K562 (cell line): ENCODE results near the gene PRPF39. TPM values are rescaled to one million over a fixed set of nuclear protein-coding genes. Genes with fewer than 3 reads are reported as not detected.
A peak's percentile ranks its signal among the peaks of the same experiment; 100 is the strongest.
"Not testable (repeated sequence)": the region's sequence is repeated elsewhere in the genome, so short reads cannot be mapped to it uniquely, and the experiment has no call there.

Source experiments
- ATAC-seq: fragments of 200-7000 bp; cut with Tn5 transposase; 3 replicates; pipeline ENCODE4 v1.9.1; 2020; ENCODE audit warnings: moderate library complexity
- BruUV-seq: library from RNA; stranded (reverse); fragments of 400-500 nt; replicated peaks from 2 replicates; lab custom pipeline; 2021; lab: Mats Ljungman, UMichigan
- CTCF ChIA-PET: fragments of 300-600 bp; formaldehyde crosslinking; extraction: SDS; loops from one replicate; lab custom pipeline; 2021; ENCODE audit warnings: low intra/inter-chr PET ratio; lab: Yijun Ruan, JAX
- POLR2A ChIA-PET: fragments of 300-600, 350-650 bp; sonication (Branson Sonifier 250); formaldehyde crosslinking; extraction: SDS; loops from one replicate; lab custom pipeline; 2021; ENCODE audit warnings: antibody characterized with exemption, inconsistent platforms; lab: Yijun Ruan, JAX
- DNase-seq, 4 experiments: peaks; one replicate each; pipeline versions ENCODE4 v3.0.0 to v3.0.0-alpha.2; 2011 to 2018; ENCODE audit warnings: low spot score in 3 of 4, mixed read lengths in 3 of 4; ENCODE audit errors: extremely low read depth in 1 of 4
- FAIRE-seq: peaks from 2 replicates; lab custom pipeline; 2011; peaks lifted over from hg19 to GRCh38; lab: Jason Lieb, UNC
- H2AFZ ChIP-seq: 2 replicates; pipeline ENCODE4 v1.6.0; 2011; ENCODE audit warnings: low read depth, low read length, control low read depth, inconsistent platforms
- H3K27ac ChIP-seq: fragments of 200-600 bp; 3 replicates; pipeline ENCODE4 v1.8.0; 2011; ENCODE audit warnings: low read depth, mild to moderate bottlenecking, control low read depth, inconsistent platforms, low read length, moderate library complexity, mixed read lengths; ENCODE audit errors: extremely low read depth
- H3K27me3 ChIP-seq, 2 experiments: fragments of 300-600 bp in 1 of 2; 2 replicates in 1 of 2; 3 replicates in 1 of 2; pipeline versions ENCODE4 v1.6.0 to v1.8.0; 2011; ENCODE audit warnings: inconsistent platforms in 2 of 2, low read length in 2 of 2, mild to moderate bottlenecking in 1 of 2, mixed read lengths in 1 of 2, moderate library complexity in 1 of 2; ENCODE audit not compliant: control insufficient read depth in 2 of 2, insufficient read depth in 2 of 2
- H3K36me3 ChIP-seq: fragments of 300-600 bp; 3 replicates; pipeline ENCODE4 v1.8.0; 2011; ENCODE audit warnings: mild to moderate bottlenecking, low read length, inconsistent platforms; ENCODE audit not compliant: control insufficient read depth, insufficient read depth
- H3K4me1 ChIP-seq, 2 experiments: fragments of 200-600 bp in 1 of 2; replicated peaks in 1 of 2; 2 replicates in 1 of 2; 3 replicates in 1 of 2; pipeline versions ENCODE4 v1.5.1 to v1.8.0; 2011; ENCODE audit warnings: inconsistent platforms in 2 of 2, low read length in 2 of 2, mild to moderate bottlenecking in 1 of 2, mixed read lengths in 1 of 2, moderate library complexity in 1 of 2; ENCODE audit not compliant: control insufficient read depth in 2 of 2, insufficient read depth in 2 of 2
- H3K4me2 ChIP-seq: 2 replicates; pipeline ENCODE4 v1.6.1; 2011; ENCODE audit warnings: low read length, control low read depth, inconsistent platforms, mixed read lengths; ENCODE audit not compliant: insufficient read depth
- H3K4me3 ChIP-seq: fragments of 200-600 bp; sonication (generic), shearing (Covaris generic); 2 replicates; pipeline ENCODE4 v1.5.1; 2016; ENCODE audit warnings: control low read depth, inconsistent platforms
- H3K79me2 ChIP-seq: fragments of 200-600 bp; 3 replicates; pipeline ENCODE4 v1.8.0; 2011; ENCODE audit warnings: low read length, inconsistent platforms; ENCODE audit not compliant: control insufficient read depth, insufficient read depth
- H3K9ac ChIP-seq, 2 experiments: 2 replicates each; pipeline versions ENCODE4 v1.6.0 to v1.6.1; 2011; ENCODE audit warnings: low read depth in 2 of 2, low read length in 2 of 2, control low read depth in 1 of 2, inconsistent platforms in 1 of 2, mild to moderate bottlenecking in 1 of 2, mixed read lengths in 1 of 2; ENCODE audit not compliant: insufficient read depth in 1 of 2
- H3K9me1 ChIP-seq: one replicate; pipeline ENCODE4 v1.6.0; 2011; ENCODE audit warnings: inconsistent platforms, mild to moderate bottlenecking, low read length, moderate library complexity; ENCODE audit not compliant: control insufficient read depth, insufficient read depth
- H3K9me3 ChIP-seq: replicated peaks from 2 replicates; pipeline ENCODE4 v1.5.1; 2011; ENCODE audit warnings: low read depth, low read length, inconsistent platforms; ENCODE audit not compliant: control insufficient read depth, insufficient read depth
- H4K20me1 ChIP-seq: replicated peaks from 2 replicates; pipeline ENCODE4 v1.6.1; 2011; ENCODE audit warnings: low read length, inconsistent platforms, mixed read lengths; ENCODE audit not compliant: control insufficient read depth, insufficient read depth
- HNRNPLL ChIP-seq: fragments of 200-400 bp; formaldehyde crosslinking; IDR thresholded peaks from 2 replicates; pipeline ENCODE4 v1.6.1; 2017; ENCODE audit warnings: low read length, low read depth, mild to moderate bottlenecking; ENCODE audit not compliant: poor library complexity, severe bottlenecking
- MEIS2 ChIP-seq: fragments of 450-650 bp; IDR thresholded peaks from 2 replicates; pipeline ENCODE4 v1.6.1; 2014; ENCODE audit warnings: mild to moderate bottlenecking; ENCODE audit not compliant: partially characterized antibody
- NFYB ChIP-seq: IDR thresholded peaks from 2 replicates; pipeline ENCODE4 v1.6.1; 2011; ENCODE audit warnings: mild to moderate bottlenecking, moderate library complexity; ENCODE audit not compliant: insufficient read length; ENCODE audit errors: extremely low read depth
- NR3C1 ChIP-seq: sonication (generic); formaldehyde crosslinking; IDR thresholded peaks from 2 replicates; pipeline ENCODE4 v1.8.1; 2022; ENCODE audit warnings: missing genetic modification reagents
- ZNF707 ChIP-seq: fragments of 250-450 bp; sonication (Bioruptor Pico); conservative IDR thresholded peaks from 2 replicates; pipeline ENCODE4 v1.8.0; 2022; ENCODE audit warnings: inconsistent platforms, mild to moderate bottlenecking, moderate library complexity
- WGBS: fragments of 100-300 bp; shearing (Covaris generic); methylation state at CpG from one replicate; pipeline ENCODE4 v1.1.6; 2016; ENCODE audit warnings: low coverage, mixed read lengths; ENCODE audit not compliant: insufficient coverage; ENCODE audit errors: missing lambda C conversion rate; 5-methylcytosine and 5-hydroxymethylcytosine counted together
- in situ Hi-C: fragments of 300-500 bp; cut with MboI; formaldehyde crosslinking; loops from 4 replicates; pipeline ENCODE4 v1.15.0; 2018; ENCODE audit warnings: inconsistent platforms, mixed read lengths
- intact Hi-C: fragments of 100-400 bp; cut with micrococcal nuclease; formaldehyde crosslinking; loops from 2 replicates; pipeline ENCODE4 v1.14.2; 2022
- polyA plus RNA-seq, 8 experiments: library from polyadenylated mRNA; depleted of rRNA in 4 of 8; stranded (reverse) in 5 of 8; unstranded in 3 of 8; fragments of >200 nt; fragmentation: Nextera tagmentation in 2 of 8; fragmentation: Illumina TruSeq in 1 of 8; extraction: Ambion mirVana in 2 of 8; extraction: Trizol in 1 of 8; gene quantifications; 2 replicates each; pipeline versions ENCODE4 v1.2.1 to v1.2.3, GENCODE V29; 2011 to 2014; ENCODE audit warnings: inconsistent platforms in 1 of 8, missing spikeins in 1 of 8
- total RNA-seq, 7 experiments: library from RNA; depleted of rRNA in 6 of 7; stranded (reverse); fragments of >200 nt in 6 of 7; fragmentation: Illumina TruSeq in 2 of 7; extraction: Trizol in 2 of 7; gene quantifications; 2 replicates each; pipeline versions ENCODE4 v1.2.1 to v1.2.3, GENCODE V29; 2011 to 2021; ENCODE audit warnings: low replicate concordance in 1 of 7

Gene PRPF39
- total and polyA plus RNA-seq, 9 of the 15 experiments (the other 6 are each of a cell fraction or from before 2014, with no cell fraction given) = 13.3 to 50.4 (median 24.8) TPM

- CTCF ChIA-PET, H3K4me1 ChIP-seq, H3K27ac ChIP-seq, in situ Hi-C loops, H3K9ac ChIP-seq, intact Hi-C loops, BruUV-seq, H3K9me3 ChIP-seq, H4K20me1 ChIP-seq, H2AFZ ChIP-seq, POLR2A ChIA-PET, H3K4me3 ChIP-seq, DNase-seq, H3K36me3 ChIP-seq, H3K4me2 ChIP-seq, FAIRE-seq, H3K27me3 ChIP-seq, H3K9me1 ChIP-seq, ATAC-seq: not testable (repeated sequence)
- whole genome bisulfite sequencing = 81% methylated on average over 3 of the region's 3 CpGs
- peaks cover 22% of the 10 kb centered on the region for H3K79me2 ChIP-seq
- TF ChIP-seq NFYB = peak; percentile 40
Observed at GRCh38 chr14:45081096-45081495, 2.8 kb upstream of the PRPF39 start.

- Histone ChIP-seq H2AFZ (peak overlapping the region; percentile 99), H3K27me3 (no peaks in the 10 kb centered on the region), H4K20me1 (no peaks in the 10 kb centered on the region), H3K36me3 (no peaks in the 10 kb centered on the region), H3K4me2 (no peak overlapping the region), H3K79me2 (peaks cover 36% of the 10 kb centered on the region), H3K4me1 (no peaks in the 10 kb centered on the region; a peak in 1 of 5 replicates), H3K27ac (no peak overlapping the region), H3K4me3 (no peak overlapping the region), H3K9me3 (no peaks in the 10 kb centered on the region), H3K9ac (no peak overlapping the region), H3K9me1 (no peaks in the 10 kb centered on the region)
- intact Hi-C loops (no loop called here), in situ Hi-C loops (no loop called here)
- CTCF ChIA-PET = no interaction called here
- FAIRE-seq (no peak), ATAC-seq (no peak), DNase-seq (no peak)
- TF ChIP-seq HNRNPLL (no peak), ZNF707 (CRISPR knock-in tag) (no peak), MEIS2 (no peak), NR3C1 (no peak)
- no TSS peak for BruUV-seq
- WGBS = 100% methylated on average over 2 of the region's 2 CpGs
- POLR2A ChIA-PET = no interaction called here
Observed at GRCh38 chr14:45082420-45082819, 1.5 kb upstream of the PRPF39 start.
